ENCODE data around the gene LARP4B.

GRCh38 chr10:968546-969199, 37.2 kb upstream of the LARP4B start:
- TF ChIP-seq, protein P1, sequence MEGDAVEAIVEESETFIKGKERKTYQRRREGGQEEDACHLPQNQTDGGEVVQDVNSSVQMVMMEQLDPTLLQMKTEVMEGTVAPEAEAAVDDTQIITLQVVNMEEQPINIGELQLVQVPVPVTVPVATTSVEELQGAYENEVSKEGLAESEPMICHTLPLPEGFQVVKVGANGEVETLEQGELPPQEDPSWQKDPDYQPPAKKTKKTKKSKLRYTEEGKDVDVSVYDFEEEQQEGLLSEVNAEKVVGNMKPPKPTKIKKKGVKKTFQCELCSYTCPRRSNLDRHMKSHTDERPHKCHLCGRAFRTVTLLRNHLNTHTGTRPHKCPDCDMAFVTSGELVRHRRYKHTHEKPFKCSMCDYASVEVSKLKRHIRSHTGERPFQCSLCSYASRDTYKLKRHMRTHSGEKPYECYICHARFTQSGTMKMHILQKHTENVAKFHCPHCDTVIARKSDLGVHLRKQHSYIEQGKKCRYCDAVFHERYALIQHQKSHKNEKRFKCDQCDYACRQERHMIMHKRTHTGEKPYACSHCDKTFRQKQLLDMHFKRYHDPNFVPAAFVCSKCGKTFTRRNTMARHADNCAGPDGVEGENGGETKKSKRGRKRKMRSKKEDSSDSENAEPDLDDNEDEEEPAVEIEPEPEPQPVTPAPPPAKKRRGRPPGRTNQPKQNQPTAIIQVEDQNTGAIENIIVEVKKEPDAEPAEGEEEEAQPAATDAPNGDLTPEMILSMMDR (IDR thresholded peaks at IDR 0.05): no peak
- no peak for TF ChIP-seq POLR2A (IDR thresholded peaks at IDR 0.05)
